ENCODE results near the gene ERGIC1.

ERGIC1 gene

GRCh38 chr5:172866802-172867748 is 33.0 kb downstream of the ERGIC1 start:
- DNase-seq: no peak

GRCh38 chr5:172867761-172868435 is 33.8 kb downstream of the ERGIC1 start:
- DNase-seq: no peak

GRCh38 chr5:172868436-172868923 is 34.4 kb downstream of the ERGIC1 start:
- no peak for DNase-seq

- DNase-seq: no peak
These were observed 35.0 kb downstream of the ERGIC1 start for GRCh38 chr5:172868924-172869591.

GRCh38 chr5:172869691-172870090 is 35.6 kb downstream of the ERGIC1 start:
- DNase-seq: no peak

- DNase-seq: no peak
These were observed 36.3 kb downstream of the ERGIC1 start for GRCh38 chr5:172870291-172870714.

- no peak for DNase-seq
These were observed 36.8 kb downstream of the ERGIC1 start for GRCh38 chr5:172870715-172871461.

- no peak for DNase-seq
These were observed 37.5 kb downstream of the ERGIC1 start for GRCh38 chr5:172871536-172871935.

- no peak for DNase-seq
These were observed 37.9 kb downstream of the ERGIC1 start for GRCh38 chr5:172871982-172872381.

- no peak for DNase-seq
These were observed 39.0 kb downstream of the ERGIC1 start for GRCh38 chr5:172872997-172873491.

- no peak for DNase-seq
These were observed 39.5 kb downstream of the ERGIC1 start for GRCh38 chr5:172873513-172873912.

GRCh38 chr5:172874647-172875504 is 40.8 kb downstream of the ERGIC1 start:
- DNase-seq: no peak

GRCh38 chr5:172875505-172876279 is 41.6 kb downstream of the ERGIC1 start:
- no peak for DNase-seq

GRCh38 chr5:172876578-172876977 is 42.5 kb downstream of the ERGIC1 start:
- DNase-seq: no peak

GRCh38 chr5:172877466-172878260 is 43.6 kb downstream of the ERGIC1 start:
- no peak for DNase-seq

GRCh38 chr5:172878585-172878932 is 44.5 kb downstream of the ERGIC1 start:
- DNase-seq: no peak

- no peak for DNase-seq
These were observed 45.1 kb downstream of the ERGIC1 start for GRCh38 chr5:172878933-172879752.

- no peak for DNase-seq
These were observed 47.8 kb downstream of the ERGIC1 start for GRCh38 chr5:172881691-172882370.

Measured in DMS53 (cell line).